ENCODE measurements around the gene ITPRID2.

ITPRID2 gene

GRCh38 chr2:181861379-181861778 is 30.2 kb upstream of the ITPRID2 start:
- TF ChIP-seq TAF1 (IDR thresholded peaks at IDR 0.05; ENCODE audit: borderline replicate concordance, insufficient read depth, low read length) = no peak

GRCh38 chr2:181862583-181863281 is 28.8 kb upstream of the ITPRID2 start:
- no peak for TF ChIP-seq REST (IDR thresholded peaks at IDR 0.05; ENCODE audit: insufficient read depth in 1 of 2, low read depth in 2 of 2, low read length in 2 of 2)
- no peak for TF ChIP-seq SIN3A (IDR thresholded peaks at IDR 0.05; ENCODE audit: borderline replicate concordance, insufficient read depth, low read length)
- no peak for TF ChIP-seq FOXP2 (optimal IDR thresholded peaks at IDR 0.05; ENCODE audit: borderline replicate concordance, extremely low read depth, extremely low read length, insufficient read depth)
- TF ChIP-seq POLR2AphosphoS5 (IDR thresholded peaks at IDR 0.05; ENCODE audit: low read depth, low read length) = no peak
- no peak for TF ChIP-seq TAF1 (IDR thresholded peaks at IDR 0.05; ENCODE audit: borderline replicate concordance, insufficient read depth, low read length)

- TF ChIP-seq POLR2AphosphoS5 (IDR thresholded peaks at IDR 0.05; ENCODE audit: low read depth, low read length) = no peak
- TF ChIP-seq REST (IDR thresholded peaks at IDR 0.05; ENCODE audit: insufficient read depth in 1 of 2, low read depth in 2 of 2, low read length in 2 of 2) = no peak
- no peak for TF ChIP-seq TAF1 (IDR thresholded peaks at IDR 0.05; ENCODE audit: borderline replicate concordance, insufficient read depth, low read length)
- TF ChIP-seq SIN3A (IDR thresholded peaks at IDR 0.05; ENCODE audit: borderline replicate concordance, insufficient read depth, low read length) = no peak
- no peak for TF ChIP-seq FOXP2 (optimal IDR thresholded peaks at IDR 0.05; ENCODE audit: borderline replicate concordance, extremely low read depth, extremely low read length, insufficient read depth)
Measured at GRCh38 chr2:181872178-181872577, 19.4 kb upstream of the ITPRID2 start.

GRCh38 chr2:181876614-181877063 is 14.9 kb upstream of the ITPRID2 start:
- no peak for TF ChIP-seq SIN3A (IDR thresholded peaks at IDR 0.05; ENCODE audit: borderline replicate concordance, insufficient read depth, low read length)

- TF ChIP-seq TAF1 (IDR thresholded peaks at IDR 0.05; ENCODE audit: borderline replicate concordance, insufficient read depth, low read length) (no peak), SIN3A (IDR thresholded peaks at IDR 0.05; ENCODE audit: borderline replicate concordance, insufficient read depth, low read length) (no peak), FOXP2 (optimal IDR thresholded peaks at IDR 0.05; ENCODE audit: borderline replicate concordance, extremely low read depth, extremely low read length, insufficient read depth) (no peak), POLR2AphosphoS5 (IDR thresholded peaks at IDR 0.05; ENCODE audit: low read depth, low read length) (no peak), REST (IDR thresholded peaks at IDR 0.05; ENCODE audit: insufficient read depth in 1 of 2, low read depth in 2 of 2, low read length in 2 of 2) (no peak)
Measured at GRCh38 chr2:181877181-181877664, 14.3 kb upstream of the ITPRID2 start.

GRCh38 chr2:181878448-181878847 is 13.1 kb upstream of the ITPRID2 start:
- TF ChIP-seq TAF1 (IDR thresholded peaks at IDR 0.05; ENCODE audit: borderline replicate concordance, insufficient read depth, low read length) (no peak), REST (IDR thresholded peaks at IDR 0.05; ENCODE audit: insufficient read depth in 1 of 2, low read depth in 2 of 2, low read length in 2 of 2) (no peak), POLR2AphosphoS5 (IDR thresholded peaks at IDR 0.05; ENCODE audit: low read depth, low read length) (no peak), FOXP2 (optimal IDR thresholded peaks at IDR 0.05; ENCODE audit: borderline replicate concordance, extremely low read depth, extremely low read length, insufficient read depth) (no peak), SIN3A (IDR thresholded peaks at IDR 0.05; ENCODE audit: borderline replicate concordance, insufficient read depth, low read length) (no peak)

Data from PFSK-1 (cell line).